Spleen (tissue), 11 donors: ENCODE results near the gene MYCBP. TPM values are rescaled to one million over a fixed set of nuclear protein-coding genes. Genes with fewer than 3 reads are reported as not detected.

ENCODE experiments used
- DNase-seq: peaks from one replicate; pipeline ENCODE4 v3.0.0-alpha.2; 2020
- H3K27ac ChIP-seq, 8 donors: fragments of 200-600 bp; sonication (generic) in 7 of 8; 1 replicate in 4 of 8; 2 replicates in 4 of 8; pipeline versions ENCODE4 v1.5.0 to v1.8.0; 2016 to 2021; ENCODE audit warnings: inconsistent platforms in 4 of 8, mild to moderate bottlenecking in 4 of 8, moderate library complexity in 1 of 8
- H3K27me3 ChIP-seq, 7 donors: fragments of 200-600 bp; sonication (generic) in 6 of 7; replicated peaks in 1 of 7; 1 replicate in 4 of 7; 2 replicates in 3 of 7; pipeline versions ENCODE4 v1.5.0 to v1.8.0; 2016 to 2021; ENCODE audit warnings: inconsistent platforms in 3 of 7, mild to moderate bottlenecking in 1 of 7
- H3K36me3 ChIP-seq, 6 donors: fragments of 200-600 bp; sonication (generic) in 5 of 6; 1 replicate in 4 of 6; 2 replicates in 2 of 6; pipeline versions ENCODE4 v1.5.0 to v1.8.0; 2016 to 2021; ENCODE audit warnings: inconsistent platforms in 2 of 6
- H3K4me1 ChIP-seq, 6 donors: fragments of 200-600 bp; sonication (generic) in 5 of 6; 1 replicate in 3 of 6; 2 replicates in 3 of 6; pipeline versions ENCODE4 v1.5.0 to v1.8.0; 2016 to 2021; ENCODE audit warnings: inconsistent platforms in 3 of 6
- H3K4me3 ChIP-seq, 8 donors: fragments of 200-600 bp; sonication (generic) in 7 of 8; 1 replicate in 4 of 8; 2 replicates in 4 of 8; pipeline versions ENCODE4 v1.5.0 to v1.8.0; 2016 to 2021; ENCODE audit warnings: inconsistent platforms in 4 of 8, mild to moderate bottlenecking in 4 of 8, moderate library complexity in 2 of 8
- H3K9me3 ChIP-seq, 8 donors: fragments of 200-600 bp; sonication (generic) in 7 of 8; 1 replicate in 4 of 8; 2 replicates in 4 of 8; pipeline versions ENCODE4 v1.5.0 to v1.8.0; 2016 to 2021; ENCODE audit warnings: inconsistent platforms in 4 of 8
- CTCF ChIP-seq, 11 experiments: fragments of 200-600 bp in 7 of 11; fragments of 450-650 bp in 4 of 11; sonication (generic) in 4 of 11; IDR thresholded peaks in 8 of 11; conservative IDR thresholded peaks in 3 of 11; 1 replicate in 7 of 11; 2 replicates in 4 of 11; pipeline versions ENCODE4 v1.4.0 to v1.8.0; 2016 to 2021; ENCODE audit warnings: antibody characterized with exemption in 11 of 11, inconsistent platforms in 4 of 11, mild to moderate bottlenecking in 1 of 11
- POLR2A ChIP-seq, 3 donors: fragments of 450-650 bp; IDR thresholded peaks; one replicate each; pipeline ENCODE4 v1.5.1; 2017; ENCODE audit warnings: antibody characterized with exemption in 3 of 3, mild to moderate bottlenecking in 1 of 3
- POLR2AphosphoS5 ChIP-seq, 3 donors: sonication (generic); formaldehyde crosslinking; IDR thresholded peaks; one replicate each; pipeline ENCODE4 v1.5.1; 2017; ENCODE audit warnings: antibody characterized with exemption in 3 of 3
- WGBS, 5 donors: extraction: QIAGEN DNeasy Blood & Tissue Kit in 3 of 5; methylation state at CpG; one replicate each; pipeline versions ENCODE4 v1.1.5 to v1.1.7; 2013 to 2018; 5-methylcytosine and 5-hydroxymethylcytosine counted together
- intact Hi-C: fragments of 100-400 bp; cut with DNase I; formaldehyde crosslinking; loops from one replicate; pipeline ENCODE4 v1.15.0; 2023; ENCODE audit warnings: low total_unique reads
- polyA plus RNA-seq, 3 donors: library from polyadenylated mRNA; stranded (reverse); fragments of 200-250 nt; gene quantifications; one replicate each; pipeline ENCODE4 v1.2.1, GENCODE V29; 2013
- total RNA-seq, 7 donors: library from RNA; depleted of rRNA in 3 of 7; stranded (reverse); fragments of >200 nt in 3 of 7; fragmentation: NEBNext Ultra II Directional in 4 of 7; extraction: Animal tissue kit (Norgen Biotek cat#: 25700) in 4 of 7; gene quantifications; one replicate each; pipeline versions ENCODE4 v1.1.0 to v1.2.1, GENCODE V29; 2016 to 2021
- donor health status: healthy with polysubstance abuse.
- donor health status: DM: no; HTN: no; CAD: no; lungs with moderate emphysema.
- donor health status: DM: no; HTN: no; CAD: no.
- donor health status: Bipolar disorder and iron deficiency.
- donor health status: healthy.
- donor health status: DM: no; HTN: no; CAD: no.
- donor health status: DM: yes; HTN: yes; CAD: no.

Gene MYCBP
- total and polyA plus RNA-seq, 10 donors, result 8.1 to 20.9 (median 12.8) TPM

- WGBS, 5 donors, result 45 to 83% (median 66%) methylated on average over 2 of the region's 2 CpGs
- Histone ChIP-seq H3K36me3 (no peaks in the 10 kb centered on the region), H3K27ac (peak overlapping the region in 3 of 8 donors; percentile 7 to 45 (median 43)), H3K9me3 (no peaks in the 10 kb centered on the region), H3K4me1 (peaks cover 0 to 5% (median 0%) of the 10 kb centered on the region in 6 donors), H3K4me3 (no peak overlapping the region), H3K27me3 (peaks cover 0 to 55% (median 0%) of the 10 kb centered on the region in 7 donors)
- TF ChIP-seq POLR2AphosphoS5 (IDR thresholded peaks at IDR 0.05) (no peak), POLR2A (IDR thresholded peaks at IDR 0.05) (no peak), CTCF (IDR thresholded peaks at IDR 0.05 in 8 of 11, conservative IDR thresholded peaks at IDR 0.05 in 3 of 11) (no peak)
- no peak for DNase-seq
- intact Hi-C loops, result no loop called here
Measured at GRCh38 chr1:38827318-38827717, 45.8 kb downstream of the MYCBP start.

- intact Hi-C loops, result no loop called here
- H3K4me1 ChIP-seq, result peaks cover 0 to 5% (median 0%) of the 10 kb centered on the region in 6 donors
- H3K9me3 ChIP-seq, result no peaks in the 10 kb centered on the region
- peaks cover 0 to 59% (median 0%) of the 10 kb centered on the region in 7 donors for H3K27me3 ChIP-seq
- H3K36me3 ChIP-seq, result no peaks in the 10 kb centered on the region
- no peak for TF ChIP-seq CTCF (IDR thresholded peaks at IDR 0.05 in 8 of 11, conservative IDR thresholded peaks at IDR 0.05 in 3 of 11)
- TF ChIP-seq POLR2A (IDR thresholded peaks at IDR 0.05), result no peak
- TF ChIP-seq POLR2AphosphoS5 (IDR thresholded peaks at IDR 0.05), result no peak
- no peak overlapping the region for H3K4me3 ChIP-seq
- H3K27ac ChIP-seq, result no peak overlapping the region
- no peak for DNase-seq
Measured at GRCh38 chr1:38826886-38827285, 46.3 kb downstream of the MYCBP start.

GRCh38 chr1:38826262-38826661 is 46.9 kb downstream of the MYCBP start:
- intact Hi-C loops, result no loop called here
- Histone ChIP-seq H3K27ac (no peak overlapping the region), H3K4me3 (no peak overlapping the region), H3K9me3 (no peaks in the 10 kb centered on the region), H3K4me1 (peaks cover 0 to 5% (median 0%) of the 10 kb centered on the region in 6 donors), H3K36me3 (no peaks in the 10 kb centered on the region), H3K27me3 (peaks cover 0 to 65% (median 0%) of the 10 kb centered on the region in 7 donors)
- 79 to 89% (median 88%) methylated on average over 3 of the region's 3 CpGs for WGBS, 5 donors
- TF ChIP-seq POLR2A (IDR thresholded peaks at IDR 0.05) (no peak), POLR2AphosphoS5 (IDR thresholded peaks at IDR 0.05) (no peak), CTCF (IDR thresholded peaks at IDR 0.05 in 8 of 11, conservative IDR thresholded peaks at IDR 0.05 in 3 of 11) (no peak)
- DNase-seq, result no peak

GRCh38 chr1:38820860-38821259 is 52.3 kb downstream of the MYCBP start:
- 50 to 80% (median 58%) methylated on average over 1 of the region's 1 CpG for WGBS, 5 donors
- DNase-seq, result no peak
- intact Hi-C loops, result no loop called here
- Histone ChIP-seq H3K36me3 (no peaks in the 10 kb centered on the region), H3K27me3 (peaks cover 4 to 90% (median 42%) of the 10 kb centered on the region in 7 donors), H3K4me3 (no peak overlapping the region), H3K27ac (no peak overlapping the region), H3K9me3 (peaks cover 0 to 8% (median 0%) of the 10 kb centered on the region in 8 donors), H3K4me1 (peaks cover 13 to 33% (median 23%) of the 10 kb centered on the region in 6 donors)
- TF ChIP-seq POLR2A (IDR thresholded peaks at IDR 0.05) (no peak), CTCF (IDR thresholded peaks at IDR 0.05 in 8 of 11, conservative IDR thresholded peaks at IDR 0.05 in 3 of 11) (no peak), POLR2AphosphoS5 (IDR thresholded peaks at IDR 0.05) (no peak)
